Measurements from ENCODE around the gene GAA. TPM values are rescaled to one million over a fixed set of nuclear protein-coding genes. Genes with fewer than 3 reads are reported as not detected.
"Not testable (repeated sequence)": the region's sequence is repeated elsewhere in the genome, so short reads cannot be mapped to it uniquely, and the experiment has no call there.

Gene GAA
- total RNA-seq, 1 donor from 2014 or later = 23.6 TPM

- intact Hi-C loops (cut with micrococcal nuclease) = no loop called here
- Mint-ChIP-seq H3K4me1 (ENCODE audit: low read depth) (peaks cover 10% of the 10 kb centered on the region), H3K36me3 (ENCODE audit: low read depth) (peaks cover 5% of the 10 kb centered on the region), H3K27me3 (ENCODE audit: low read depth) (no peaks in the 10 kb centered on the region), H3K4me3 (ENCODE audit: low read depth) (no peak overlapping the region), H3K27ac (no peak overlapping the region), H3K9me3 (peaks cover 21% of the 10 kb centered on the region)
- no peak for DNase-seq (ENCODE audit: low spot score)
Measured at GRCh38 chr17:80152081-80152702, 50.8 kb downstream of the GAA start.

- no peak overlapping the region for H3K27ac Mint-ChIP-seq
- peaks cover 10% of the 10 kb centered on the region for H3K4me1 Mint-ChIP-seq (ENCODE audit: low read depth)
- peaks cover 4% of the 10 kb centered on the region for H3K36me3 Mint-ChIP-seq (ENCODE audit: low read depth)
- peaks cover 21% of the 10 kb centered on the region for H3K9me3 Mint-ChIP-seq
- H3K27me3 Mint-ChIP-seq (ENCODE audit: low read depth) = no peaks in the 10 kb centered on the region
- no peak for DNase-seq (ENCODE audit: low spot score)
- intact Hi-C loops (cut with micrococcal nuclease) = no loop called here
- no peak overlapping the region for H3K4me3 Mint-ChIP-seq (ENCODE audit: low read depth)
Measured at GRCh38 chr17:80153004-80153403, 51.6 kb downstream of the GAA start.

GRCh38 chr17:80154166-80154565, 52.8 kb downstream of the GAA start:
- no peak overlapping the region for H3K4me3 Mint-ChIP-seq (ENCODE audit: low read depth)
- intact Hi-C loops (cut with micrococcal nuclease) = no loop called here
- H3K4me1 Mint-ChIP-seq (ENCODE audit: low read depth) = peaks cover 7% of the 10 kb centered on the region
- H3K27ac Mint-ChIP-seq = no peak overlapping the region
- no peak for DNase-seq (ENCODE audit: low spot score)
- H3K27me3 Mint-ChIP-seq (ENCODE audit: low read depth) = peaks cover under 1% of the 10 kb centered on the region
- H3K9me3 Mint-ChIP-seq = peaks cover 21% of the 10 kb centered on the region
- H3K36me3 Mint-ChIP-seq (ENCODE audit: low read depth) = peaks cover 4% of the 10 kb centered on the region

- H3K36me3 Mint-ChIP-seq (ENCODE audit: low read depth); H3K4me3 Mint-ChIP-seq (ENCODE audit: low read depth); H3K27ac Mint-ChIP-seq; H3K4me1 Mint-ChIP-seq (ENCODE audit: low read depth); H3K27me3 Mint-ChIP-seq (ENCODE audit: low read depth); intact Hi-C loops (cut with micrococcal nuclease); DNase-seq (ENCODE audit: low spot score): not testable (repeated sequence)
- peaks cover 21% of the 10 kb centered on the region for H3K9me3 Mint-ChIP-seq
Measured at GRCh38 chr17:80155600-80155999, 54.2 kb downstream of the GAA start.

GRCh38 chr17:80158846-80159245, 57.5 kb downstream of the GAA start:
- peaks cover 10% of the 10 kb centered on the region for H3K9me3 Mint-ChIP-seq

GRCh38 chr17:80160536-80160935, 59.2 kb downstream of the GAA start:
- Mint-ChIP-seq H3K9me3 (peaks cover 6% of the 10 kb centered on the region), H3K4me3 (ENCODE audit: low read depth) (no peak overlapping the region), H3K27ac (no peak overlapping the region), H3K36me3 (ENCODE audit: low read depth) (peaks cover 4% of the 10 kb centered on the region), H3K27me3 (ENCODE audit: low read depth) (peaks cover 11% of the 10 kb centered on the region), H3K4me1 (ENCODE audit: low read depth) (no peaks in the 10 kb centered on the region)
- no peak for DNase-seq (ENCODE audit: low spot score)
- intact Hi-C loops (cut with micrococcal nuclease) = no loop called here

More at GRCh38 chr17:80158846-80159245, 57.5 kb downstream of the GAA start:
- Mint-ChIP-seq H3K27me3 (ENCODE audit: low read depth) (peaks cover 11% of the 10 kb centered on the region), H3K27ac (no peak overlapping the region), H3K4me1 (ENCODE audit: low read depth) (no peaks in the 10 kb centered on the region), H3K36me3 (ENCODE audit: low read depth) (peaks cover 4% of the 10 kb centered on the region), H3K4me3 (ENCODE audit: low read depth) (no peak overlapping the region)
- intact Hi-C loops (cut with micrococcal nuclease) = no loop called here
- DNase-seq (ENCODE audit: low spot score) = no peak

- Mint-ChIP-seq H3K27ac (no peak overlapping the region), H3K36me3 (ENCODE audit: low read depth) (no peaks in the 10 kb centered on the region), H3K9me3 (no peaks in the 10 kb centered on the region), H3K4me3 (ENCODE audit: low read depth) (no peak overlapping the region), H3K4me1 (ENCODE audit: low read depth) (no peaks in the 10 kb centered on the region), H3K27me3 (ENCODE audit: low read depth) (peaks cover 11% of the 10 kb centered on the region)
- intact Hi-C loops (cut with micrococcal nuclease) = no loop called here
- DNase-seq (ENCODE audit: low spot score) = no peak
Measured at GRCh38 chr17:80163336-80163735, 62.0 kb downstream of the GAA start.

GRCh38 chr17:80164185-80164584, 62.8 kb downstream of the GAA start:
- no peaks in the 10 kb centered on the region for H3K9me3 Mint-ChIP-seq
- no peak overlapping the region for H3K27ac Mint-ChIP-seq
- H3K36me3 Mint-ChIP-seq (ENCODE audit: low read depth) = no peaks in the 10 kb centered on the region
- DNase-seq (ENCODE audit: low spot score) = no peak
- intact Hi-C loops (cut with micrococcal nuclease) = no loop called here
- H3K27me3 Mint-ChIP-seq (ENCODE audit: low read depth) = peaks cover 12% of the 10 kb centered on the region
- H3K4me1 Mint-ChIP-seq (ENCODE audit: low read depth) = no peaks in the 10 kb centered on the region
- no peak overlapping the region for H3K4me3 Mint-ChIP-seq (ENCODE audit: low read depth)

- Mint-ChIP-seq H3K27me3 (ENCODE audit: low read depth) (peaks cover 5% of the 10 kb centered on the region), H3K27ac (no peak overlapping the region), H3K9me3 (no peaks in the 10 kb centered on the region), H3K4me1 (ENCODE audit: low read depth) (no peaks in the 10 kb centered on the region), H3K36me3 (ENCODE audit: low read depth) (no peaks in the 10 kb centered on the region), H3K4me3 (ENCODE audit: low read depth) (no peak overlapping the region)
- no peak for DNase-seq (ENCODE audit: low spot score)
- intact Hi-C loops (cut with micrococcal nuclease) = no loop called here
Measured at GRCh38 chr17:80166446-80166845, 65.1 kb downstream of the GAA start.

GRCh38 chr17:80168371-80168770, 67.0 kb downstream of the GAA start:
- Mint-ChIP-seq H3K27ac (no peak overlapping the region), H3K9me3 (no peaks in the 10 kb centered on the region), H3K4me1 (ENCODE audit: low read depth) (no peaks in the 10 kb centered on the region), H3K36me3 (ENCODE audit: low read depth) (no peaks in the 10 kb centered on the region), H3K27me3 (ENCODE audit: low read depth) (peaks cover 7% of the 10 kb centered on the region), H3K4me3 (ENCODE audit: low read depth) (no peak overlapping the region)
- no peak for DNase-seq (ENCODE audit: low spot score)
- intact Hi-C loops (cut with micrococcal nuclease) = no loop called here

- no peak for DNase-seq (ENCODE audit: low spot score)
- no peaks in the 10 kb centered on the region for H3K36me3 Mint-ChIP-seq (ENCODE audit: low read depth)
- peaks cover 7% of the 10 kb centered on the region for H3K27me3 Mint-ChIP-seq (ENCODE audit: low read depth)
- H3K4me3 Mint-ChIP-seq (ENCODE audit: low read depth) = no peak overlapping the region
- no peak overlapping the region for H3K27ac Mint-ChIP-seq
- no peaks in the 10 kb centered on the region for H3K9me3 Mint-ChIP-seq
- intact Hi-C loops (cut with micrococcal nuclease) = no loop called here
- no peaks in the 10 kb centered on the region for H3K4me1 Mint-ChIP-seq (ENCODE audit: low read depth)
Measured at GRCh38 chr17:80169107-80169506, 67.7 kb downstream of the GAA start.

Other genes with a start within 250 kb of the GAA start
- 1.4 and 2.0 TPM in 2 replicates for gene TBC1D16, start 65.7 kb upstream of the GAA start, total RNA-seq
- 0.18 TPM in 1 of 2 replicates, not detected in the other for gene CCDC40, start 64.9 kb upstream of the GAA start, total RNA-seq
- 167 and 169 TPM in 2 replicates for gene EIF4A3, start 45.5 kb downstream of the GAA start, total RNA-seq
- not detected in 2 replicates for gene CARD14, start 68.4 kb downstream of the GAA start, total RNA-seq
- gene SGSH, start 118.8 kb downstream of the GAA start, total RNA-seq = 25.5 and 29.0 TPM in 2 replicates
- gene SLC26A11, start 118.8 kb downstream of the GAA start, total RNA-seq = 9.7 TPM in 2 replicates
- 297 and 309 TPM in 2 replicates for gene RNF213, start 159.3 kb downstream of the GAA start, total RNA-seq